SK-N-MC (cell line): ENCODE data around the gene EXOC1.
"Not testable (repeated sequence)": the region's sequence is repeated elsewhere in the genome, so short reads cannot be mapped to it uniquely, and the experiment has no call there.

Source experiments
- DNase-seq: peaks from one replicate; pipeline ENCODE4 v3.0.0-alpha.2; 2011; ENCODE audit warnings: low read depth, low spot score
- H3K27ac ChIP-seq: fragments of 200-600 bp; sonication (generic); 2 replicates; pipeline ENCODE4 v1.5.1; 2016; ENCODE audit warnings: mixed run types
- H3K36me3 ChIP-seq: fragments of 200-600 bp; sonication (generic); 2 replicates; pipeline ENCODE4 v1.6.1; 2017; ENCODE audit warnings: antibody characterized with exemption, low read length, mixed read lengths; ENCODE audit not compliant: insufficient read depth
- H3K4me3 ChIP-seq: fragments of 200-600 bp; sonication (generic); 2 replicates; pipeline ENCODE4 v1.5.1; 2016
- H3K9ac ChIP-seq: fragments of 200-600 bp; sonication (generic); 2 replicates; pipeline ENCODE4 v1.8.0; 2017; ENCODE audit warnings: mixed run types, mixed read lengths; ENCODE audit not compliant: insufficient read length
- H3K9me3 ChIP-seq: fragments of 200-600 bp; sonication (generic); 2 replicates; pipeline ENCODE4 v1.6.1; 2017; ENCODE audit warnings: low read depth, mild to moderate bottlenecking, antibody characterized with exemption, low read length, moderate library complexity, mixed read lengths
- EZH2 ChIP-seq: fragments of 200-600 bp; sonication (generic); IDR thresholded peaks from one replicate; pipeline ENCODE4 v1.6.1; 2017; ENCODE audit warnings: antibody characterized with exemption
- FOXP2 ChIP-seq: optimal IDR thresholded peaks from 2 replicates; pipeline ENCODE3; 2011; ENCODE audit warnings: mild to moderate bottlenecking, moderate library complexity; ENCODE audit not compliant: insufficient read depth; ENCODE audit errors: extremely low read length, control extremely low read depth
- POLR2AphosphoS5 ChIP-seq: IDR thresholded peaks from 2 replicates; pipeline ENCODE4 v1.6.1; 2012; ENCODE audit warnings: mild to moderate bottlenecking, low read depth, low read length, borderline replicate concordance

Gene EXOC1

DNA sequence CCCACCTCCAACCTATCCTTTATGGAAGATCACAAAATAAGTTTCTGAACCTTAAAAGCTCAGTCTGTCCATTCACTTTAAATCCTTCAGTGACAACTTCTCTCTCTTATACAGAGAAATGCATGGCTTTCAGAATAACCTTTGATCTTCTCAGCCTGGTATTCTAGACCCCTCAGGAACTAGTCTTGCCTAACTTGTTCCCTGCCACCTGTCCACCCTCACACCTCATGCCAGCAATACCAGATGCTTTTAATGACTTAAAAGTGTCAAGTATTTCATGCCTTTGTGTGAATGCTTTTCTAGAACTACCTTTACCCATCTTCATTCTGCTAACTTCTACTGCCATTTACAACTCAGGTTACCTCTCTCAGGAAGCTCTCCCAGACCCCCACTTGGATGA, 26.5 kb upstream of the EXOC1 start:
- H3K9me3 ChIP-seq: no peaks in the 10 kb centered on the region
- H3K36me3 ChIP-seq: no peaks in the 10 kb centered on the region
- no peak overlapping the region for H3K27ac ChIP-seq
- H3K4me3 ChIP-seq: no peak overlapping the region
- TF ChIP-seq POLR2AphosphoS5: no peak
- no peak for TF ChIP-seq EZH2
- TF ChIP-seq FOXP2: no peak
- H3K9ac ChIP-seq: no peak overlapping the region
- DNase-seq: no peak

DNA sequence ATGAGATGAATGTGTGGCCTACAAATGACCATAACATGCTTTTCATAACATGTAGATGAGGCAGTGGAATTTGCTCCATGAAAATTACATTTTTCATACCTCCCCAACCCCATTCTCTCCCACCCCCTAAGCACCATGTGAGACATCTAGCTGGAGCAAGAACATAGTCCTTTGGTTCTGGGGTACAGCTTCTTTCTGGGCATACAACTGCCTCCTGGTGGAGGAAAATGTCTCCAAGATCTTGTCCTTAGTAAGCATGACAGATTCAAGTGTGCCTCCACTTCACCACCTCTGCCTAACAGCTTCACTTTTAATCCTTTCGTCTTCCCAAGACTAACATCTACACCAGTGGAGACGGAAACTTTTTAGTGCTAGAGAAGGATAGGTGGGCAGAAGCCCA, 25.9 kb upstream of the EXOC1 start:
- no peaks in the 10 kb centered on the region for H3K36me3 ChIP-seq
- no peak overlapping the region for H3K4me3 ChIP-seq
- no peaks in the 10 kb centered on the region for H3K9me3 ChIP-seq
- H3K9ac ChIP-seq: no peak overlapping the region
- DNase-seq: no peak
- H3K27ac ChIP-seq: no peak overlapping the region
- TF ChIP-seq FOXP2 (no peak), POLR2AphosphoS5 (no peak), EZH2 (no peak)

DNA sequence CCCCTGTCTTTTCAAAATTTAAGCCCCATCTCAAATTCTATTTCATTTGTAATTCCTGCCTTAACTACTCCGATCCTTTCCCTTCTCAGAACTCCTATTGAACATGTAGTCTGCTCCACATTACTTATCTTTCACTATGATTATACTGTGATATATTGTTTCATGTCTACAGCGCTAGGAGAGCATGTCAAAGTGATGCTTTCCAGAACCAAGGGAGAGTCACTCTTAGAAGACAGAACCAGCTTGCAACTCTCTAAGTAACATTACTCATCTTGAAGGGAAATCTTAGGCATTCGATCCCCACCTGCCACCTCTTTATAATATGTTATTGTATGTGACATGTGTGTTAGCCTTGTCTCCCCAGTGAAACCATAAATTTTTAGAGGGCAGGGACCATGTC, 23.4 kb upstream of the EXOC1 start:
- no peaks in the 10 kb centered on the region for H3K9me3 ChIP-seq
- TF ChIP-seq EZH2 (no peak), POLR2AphosphoS5 (no peak), FOXP2 (no peak)
- no peaks in the 10 kb centered on the region for H3K36me3 ChIP-seq

DNA sequence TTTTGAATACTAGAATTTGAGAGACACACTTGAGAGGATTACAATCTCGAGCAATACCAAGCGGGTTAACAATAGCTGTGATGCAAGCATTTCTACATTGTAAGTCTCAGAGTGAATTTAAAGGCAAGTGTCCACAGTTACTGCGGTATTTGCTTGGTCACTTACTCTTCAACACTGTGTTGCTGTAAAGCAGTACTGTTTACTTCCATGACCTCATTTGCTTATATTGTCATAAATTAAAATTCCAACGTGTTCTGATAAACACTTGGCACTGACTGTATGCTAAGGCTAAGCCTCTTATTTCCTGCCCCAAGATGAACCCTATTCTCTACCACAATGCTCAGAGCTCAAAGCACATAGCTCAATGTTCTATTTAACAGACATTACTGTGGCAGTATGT, 22.7 kb upstream of the EXOC1 start:
- Histone ChIP-seq H3K4me3 (no peak overlapping the region), H3K27ac (no peak overlapping the region), H3K36me3 (no peaks in the 10 kb centered on the region), H3K9ac (no peak overlapping the region), H3K9me3 (no peaks in the 10 kb centered on the region)
- DNase-seq: no peak
- TF ChIP-seq FOXP2: no peak

More for the DNA sequence above, 23.4 kb upstream of the EXOC1 start:
- no peak overlapping the region for H3K27ac ChIP-seq
- H3K9ac ChIP-seq: no peak overlapping the region
- H3K4me3 ChIP-seq: no peak overlapping the region
- DNase-seq: no peak

DNA sequence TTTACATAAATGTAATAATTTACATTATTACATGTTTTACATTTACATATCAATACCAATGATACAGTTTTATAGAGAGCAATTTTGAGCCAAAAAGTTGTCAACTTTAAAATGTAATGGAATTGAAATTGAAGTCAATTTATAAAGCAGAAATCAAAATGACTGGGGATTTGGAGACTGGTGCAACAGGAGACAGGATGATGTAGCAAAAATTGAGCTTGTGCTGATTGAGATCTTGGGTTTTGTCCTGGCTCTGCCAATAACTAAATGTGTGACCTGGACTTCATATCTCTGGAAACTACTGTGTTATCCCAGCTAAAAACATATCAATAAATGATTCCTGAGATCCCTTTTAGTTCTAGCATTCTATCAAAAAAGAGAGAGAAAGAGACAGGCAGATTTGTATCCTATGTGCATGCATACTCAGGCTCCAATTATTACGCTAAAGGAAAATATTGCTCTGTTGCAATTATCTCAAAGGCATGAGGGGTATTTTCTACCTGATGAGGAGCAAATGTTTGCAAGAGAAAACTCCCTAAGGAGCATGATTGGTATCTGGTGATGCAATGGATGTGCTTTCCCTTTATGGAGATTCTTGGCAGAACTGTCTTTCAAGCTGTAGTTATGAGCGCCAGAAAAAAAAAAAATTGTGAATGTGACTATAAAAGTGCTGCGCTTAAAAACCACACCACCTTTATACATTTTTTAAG, 19.2 kb upstream of the EXOC1 start:
- Histone ChIP-seq H3K9ac (no peak overlapping the region), H3K4me3 (no peak overlapping the region), H3K9me3 (peaks cover 9% of the 10 kb centered on the region; the same call in 1 of the 2 replicates), H3K27ac (peak overlapping the region; percentile 69; the same call in 1 of the 2 replicates), H3K36me3 (no peaks in the 10 kb centered on the region)
- DNase-seq: no peak
- TF ChIP-seq FOXP2: no peak
- TF ChIP-seq EZH2: no peak
- TF ChIP-seq POLR2AphosphoS5: no peak

DNA sequence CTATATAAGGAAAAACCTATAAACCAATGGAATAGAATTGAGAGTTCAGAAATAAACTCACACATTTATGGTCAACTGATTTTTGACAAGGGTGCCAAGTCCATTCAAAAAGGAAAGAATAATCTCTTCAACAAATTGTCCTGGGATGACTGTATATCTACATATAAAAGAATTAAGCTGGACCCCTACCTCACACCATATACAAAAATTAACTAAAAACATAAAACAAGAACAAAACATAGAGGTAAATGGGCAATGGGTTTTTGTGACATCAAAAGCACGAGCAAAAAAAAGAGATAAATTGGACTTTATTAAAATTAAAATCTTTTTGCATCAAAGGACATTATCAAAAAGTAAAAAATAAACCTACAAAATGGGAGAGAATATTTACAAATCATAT, 15.5 kb upstream of the EXOC1 start:
- no peak for TF ChIP-seq FOXP2
- Histone ChIP-seq H3K27ac (no peak overlapping the region), H3K36me3 (no peaks in the 10 kb centered on the region), H3K9ac (no peak overlapping the region), H3K4me3 (no peak overlapping the region), H3K9me3 (peaks cover 9% of the 10 kb centered on the region; the same call in 1 of the 2 replicates)
- no peak for DNase-seq

DNA sequence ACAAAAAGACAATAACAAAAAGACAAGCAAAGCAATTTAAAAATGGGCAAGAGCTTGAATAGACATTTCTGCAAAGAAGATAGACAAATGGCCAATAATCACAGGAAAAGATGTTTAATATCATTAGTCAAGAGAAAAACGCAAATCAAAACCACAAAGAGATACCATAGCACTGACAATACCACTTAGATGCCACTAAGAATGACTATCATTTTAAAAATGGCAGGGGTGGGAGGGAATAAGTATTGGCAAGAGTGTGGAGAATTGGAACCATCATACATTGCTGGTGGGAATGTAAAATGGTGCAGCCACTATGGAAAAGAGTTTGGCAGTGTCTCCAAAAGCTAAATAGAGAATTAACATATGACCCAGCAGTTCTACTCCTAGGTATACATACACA, 15.1 kb upstream of the EXOC1 start:
- TF ChIP-seq FOXP2: no peak
- TF ChIP-seq EZH2: no peak
- no peak for TF ChIP-seq POLR2AphosphoS5
- H3K27ac ChIP-seq: no peak overlapping the region
- no peak for DNase-seq
- H3K36me3 ChIP-seq: no peaks in the 10 kb centered on the region
- peaks cover 9% of the 10 kb centered on the region; the same call in 1 of the 2 replicates for H3K9me3 ChIP-seq
- no peak overlapping the region for H3K4me3 ChIP-seq
- H3K9ac ChIP-seq: no peak overlapping the region

DNA sequence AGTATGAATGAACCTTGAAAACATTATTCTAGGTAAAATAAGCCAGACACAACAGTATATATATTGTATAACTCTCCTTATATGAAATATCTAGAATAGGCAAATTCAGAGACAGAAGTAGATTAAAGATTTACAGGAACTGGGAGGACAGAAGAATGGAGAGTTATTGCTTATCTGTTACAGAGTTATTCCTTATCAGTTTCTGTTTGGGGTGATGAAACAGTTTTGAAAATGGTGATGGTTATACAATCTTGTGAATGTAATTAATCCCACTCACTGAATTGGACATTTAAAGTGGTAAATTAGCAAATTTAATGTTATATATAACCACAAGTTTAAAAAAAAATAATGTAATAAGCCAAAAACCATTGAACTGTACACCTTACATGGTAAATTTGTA, 14.5 kb upstream of the EXOC1 start:
- TF ChIP-seq EZH2 (no peak), POLR2AphosphoS5 (no peak), FOXP2 (no peak)
- Histone ChIP-seq H3K27ac (no peak overlapping the region), H3K9me3 (peaks cover 9% of the 10 kb centered on the region; the same call in 1 of the 2 replicates), H3K36me3 (no peaks in the 10 kb centered on the region), H3K9ac (no peak overlapping the region), H3K4me3 (no peak overlapping the region)
- DNase-seq: no peak

DNA sequence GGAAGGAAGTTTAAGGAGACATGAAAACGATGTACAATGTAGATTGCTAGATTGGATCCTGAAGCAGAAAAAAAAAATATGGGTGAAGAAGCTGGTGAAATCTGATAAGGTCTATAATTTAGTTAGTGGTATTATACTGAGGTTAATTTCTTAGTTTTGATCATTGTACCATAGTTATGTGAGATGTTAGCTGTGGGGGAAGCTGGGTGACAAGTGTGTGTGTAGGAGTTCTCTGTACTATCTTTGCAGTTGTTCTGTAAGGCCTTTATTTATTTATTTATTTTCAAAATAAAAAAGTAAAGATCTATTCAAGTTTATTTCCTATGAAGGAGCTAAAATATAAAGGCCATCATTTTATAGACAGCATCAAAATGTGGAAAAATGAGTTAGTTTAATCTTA, 12.5 kb upstream of the EXOC1 start:
- Histone ChIP-seq H3K27ac (no peak overlapping the region), H3K4me3 (no peak overlapping the region), H3K9ac (no peak overlapping the region), H3K36me3 (no peaks in the 10 kb centered on the region), H3K9me3 (peaks cover 9% of the 10 kb centered on the region; the same call in 1 of the 2 replicates)
- DNase-seq: no peak
- TF ChIP-seq FOXP2 (no peak), EZH2 (no peak), POLR2AphosphoS5 (no peak)

DNA sequence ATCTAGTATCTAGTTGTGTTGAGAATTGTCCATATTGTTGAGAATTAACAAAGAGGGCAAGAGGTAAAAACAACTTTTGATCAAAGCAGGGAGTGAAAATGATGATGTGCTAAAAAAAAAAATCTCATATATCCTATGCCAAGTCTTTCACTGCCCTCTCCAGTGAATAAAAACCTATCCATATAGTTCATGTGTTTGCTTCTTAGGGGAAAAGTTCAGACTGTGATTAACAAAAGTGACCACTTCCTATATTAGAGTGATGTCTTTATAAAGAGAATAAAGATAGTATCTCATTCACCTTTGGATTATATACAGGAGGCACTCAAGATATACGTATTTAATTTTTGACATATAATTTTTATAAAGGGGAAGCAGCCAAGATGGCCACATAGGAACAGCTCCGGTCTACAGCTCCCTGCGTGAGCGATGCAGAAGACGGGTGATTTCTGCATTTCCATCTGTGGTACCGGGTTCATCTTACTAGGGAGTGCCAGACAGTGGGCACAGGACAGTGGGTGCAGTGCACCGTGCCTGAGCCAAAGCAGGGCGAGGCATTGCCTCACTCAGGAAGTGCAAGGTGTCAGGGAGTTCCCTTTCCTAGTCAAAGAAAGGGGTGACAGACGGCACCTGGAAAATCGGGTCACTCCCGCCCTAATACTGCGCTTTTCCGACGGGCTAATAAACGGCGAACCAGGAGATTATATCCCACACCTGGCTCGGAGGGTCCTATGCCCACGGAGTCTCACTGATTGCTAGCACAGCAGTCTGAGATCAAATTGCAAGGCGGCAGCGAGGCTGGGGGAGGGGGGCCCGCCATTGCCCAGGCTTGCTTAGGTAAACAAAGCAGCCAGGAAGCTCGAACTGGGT, 11.8 kb upstream of the EXOC1 start:
- not testable (repeated sequence) for H3K27ac ChIP-seq, H3K9ac ChIP-seq, H3K4me3 ChIP-seq, H3K9me3 ChIP-seq, DNase-seq, H3K36me3 ChIP-seq

DNA sequence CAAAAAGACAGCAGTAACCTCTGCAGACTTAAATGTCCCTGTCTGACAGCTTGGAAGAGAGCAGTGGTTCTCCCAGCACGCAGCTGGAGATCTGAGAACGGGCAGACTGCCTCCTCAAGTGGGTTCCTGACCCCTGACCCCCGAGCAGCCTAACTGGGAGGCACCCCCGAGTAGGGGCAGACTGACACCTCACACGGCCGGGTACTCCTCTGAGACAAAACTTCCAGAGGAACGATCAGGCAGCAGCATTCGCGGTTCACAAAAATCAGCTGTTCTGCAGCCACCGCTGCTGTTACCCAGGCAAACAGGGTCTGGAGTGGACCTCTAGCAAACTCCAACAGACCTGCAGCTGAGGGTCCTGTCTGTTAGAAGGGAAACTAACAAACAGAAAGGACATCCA, 11.1 kb upstream of the EXOC1 start:
- H3K36me3 ChIP-seq, H3K27ac ChIP-seq, H3K9ac ChIP-seq, H3K4me3 ChIP-seq, DNase-seq, H3K9me3 ChIP-seq: not testable (repeated sequence)
